HepG2 (cell line): ENCODE measurements around the gene SLC22A9.

ENCODE experiments used
- AKNA ChIP-seq: sonication (generic); formaldehyde crosslinking; IDR thresholded peaks from 2 replicates; pipeline ENCODE4 v1.4.0; 2020; ENCODE audit warnings: missing genetic modification reagents, borderline replicate concordance
- CBX5 ChIP-seq: sonication (generic); formaldehyde crosslinking; IDR thresholded peaks from 2 replicates; pipeline ENCODE4 v1.4.0; 2020; ENCODE audit warnings: missing genetic modification reagents, borderline replicate concordance
- CTCF ChIP-seq: sonication (generic); formaldehyde crosslinking; IDR thresholded peaks from 2 replicates; pipeline ENCODE4 v1.5.0; 2020; ENCODE audit warnings: mild to moderate bottlenecking, missing genetic modification reagents, moderate library complexity
- POLR2A ChIP-seq, 2 experiments: IDR thresholded peaks; 2 replicates each; pipeline ENCODE4 v1.6.1; 2011; ENCODE audit warnings: low read depth in 2 of 2, low read length in 2 of 2, mild to moderate bottlenecking in 1 of 2, moderate library complexity in 1 of 2; ENCODE audit not compliant: insufficient read depth in 1 of 2
- ZBTB3 ChIP-seq: sonication (generic); formaldehyde crosslinking; IDR thresholded peaks from 2 replicates; pipeline ENCODE4 v1.4.0; 2020; ENCODE audit warnings: low read depth, mild to moderate bottlenecking, moderate library complexity, missing genetic modification reagents, borderline replicate concordance

- TF ChIP-seq ZBTB3 (no peak), CBX5 (CRISPR knock-in tag) (no peak), POLR2A (IDR thresholded peaks at IDR 0.05; ENCODE audit: insufficient read depth in 1 of 2, low read depth in 2 of 2, low read length in 2 of 2) (no peak), CTCF (CRISPR knock-in tag) (no peak), AKNA (CRISPR knock-in tag) (no peak)
Observed at GRCh38 chr11:63343130-63343529, 26.5 kb upstream of the SLC22A9 start.
